Endothelial cell of umbilical vein (primary cell): ENCODE results near the gene KCNAB2.

Experiments
- CTCF ChIP-seq, 2 donors: IDR thresholded peaks; 1 replicate in 1 of 2; 2 replicates in 1 of 2; pipeline ENCODE4 v1.5.1; 2011; ENCODE audit warnings: low read length in 2 of 2, mild to moderate bottlenecking in 2 of 2, moderate library complexity in 2 of 2, control low read depth in 1 of 2, inconsistent platforms in 1 of 2, low read depth in 1 of 2; ENCODE audit not compliant: insufficient read depth in 1 of 2; ENCODE audit errors: extremely low read depth in 1 of 2
- EZH2 ChIP-seq: IDR thresholded peaks from 2 replicates; pipeline ENCODE4 v1.6.1; 2012; ENCODE audit warnings: borderline replicate concordance, low read depth, mild to moderate bottlenecking, moderate library complexity, low read length, inconsistent platforms; ENCODE audit not compliant: severe bottlenecking
- POLR2A ChIP-seq: IDR thresholded peaks from 2 replicates; pipeline ENCODE4 v1.6.1; 2012; ENCODE audit warnings: low read depth, mild to moderate bottlenecking, control low read depth, low read length

- TF ChIP-seq CTCF (IDR thresholded peaks at IDR 0.05; ENCODE audit: extremely low read depth in 1 of 2, insufficient read depth in 1 of 2, low read depth in 1 of 2, low read length in 2 of 2) (no peak), EZH2 (no peak), POLR2A (no peak)
Observed at GRCh38 chr1:6005276-6005917, 40.3 kb upstream of the KCNAB2 start.
